ENCODE measurements around the gene SPATS2. TPM values are rescaled to one million over a fixed set of nuclear protein-coding genes. Genes with fewer than 3 reads are reported as not detected.

SPATS2 gene
- total and polyA plus RNA-seq, 2 donors (not counting 1 experiment from before 2014, with no cell fraction given): 11.3 to 21.5 TPM

DNA sequence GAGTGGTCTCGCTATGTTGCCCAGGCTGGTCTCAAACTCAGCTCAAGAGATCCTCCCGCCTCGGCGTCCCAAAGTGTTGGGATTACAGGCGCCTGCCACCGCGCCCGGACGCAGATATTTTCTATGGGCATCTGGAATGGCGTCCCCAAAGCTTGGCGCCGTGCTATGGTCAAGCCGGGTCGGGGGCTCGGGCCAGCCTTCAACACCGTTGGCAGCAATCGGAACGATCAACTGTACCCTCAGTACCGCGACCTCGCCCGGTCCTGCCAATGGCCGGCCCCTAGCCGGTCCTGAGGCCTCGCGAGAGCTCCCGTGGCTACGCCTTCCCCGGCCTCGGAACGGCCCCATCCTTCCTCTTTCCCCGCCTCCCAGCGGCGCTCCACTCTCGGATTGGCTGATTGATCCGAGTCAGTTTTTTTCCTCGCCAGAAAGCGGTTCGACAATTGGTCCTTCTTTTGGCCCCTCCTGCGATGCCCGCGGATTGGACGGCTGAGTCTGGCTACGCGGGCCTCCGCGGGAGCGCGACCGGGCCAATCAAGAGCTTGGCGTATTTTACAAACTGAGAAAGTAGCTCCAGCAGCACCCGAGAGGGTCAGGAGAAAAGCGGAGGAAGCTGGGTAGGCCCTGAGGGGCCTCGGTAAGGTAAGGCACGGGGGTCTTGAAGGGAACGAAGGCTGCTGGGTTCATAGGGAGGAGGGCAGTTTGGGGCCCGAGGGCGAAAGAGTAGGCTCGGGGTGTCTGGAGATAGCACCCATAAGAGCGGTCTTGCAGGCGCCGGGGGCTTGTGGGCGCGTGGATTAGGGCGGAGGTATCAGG lies 44.3 kb upstream of the SPATS2 start, which contains the start of gene TROAP:
TSS of gene TROAP (plus strand) at position 548 of the 816 bp plus-strand sequence. CDS start 354 bp downstream, outside the sequence.
- H3K4me1 Mint-ChIP-seq: peaks cover 23% of the 10 kb centered on the region
- CTCF ChIA-PET: interaction anchor here (0.5 to 3.5 kb wide), 12 partner anchors 9 to 191 kb away, joined by 3 to 20 read pairs (median 11); partner anchors contain the start of genes C1QL4, DNAJC22, PRPH and SPATS2
- Histone ChIP-seq H3K4me2 (replicated peaks; ENCODE audit: low read depth, low read length, poor library complexity, severe bottlenecking) (peak within 1 kb of the TSS; percentile 95), H3K27me3 (replicated peaks in 1 of 4; ENCODE audit: control extremely low read depth in 1 of 4, control insufficient read depth in 3 of 4, insufficient read depth in 4 of 4, low read length in 3 of 4) (no peaks in the 10 kb centered on the region), H3K9me3 (ENCODE audit: control extremely low read depth in 1 of 3, control insufficient read depth in 2 of 3, insufficient read depth in 1 of 3, low read length in 2 of 3) (peaks cover 0 to 3% (median 0%) of the 10 kb centered on the region in 3 donors), H4K20me1 (ENCODE audit: control insufficient read depth, insufficient read depth, low read length, poor library complexity, severe bottlenecking) (no peaks in the 10 kb centered on the region), H3K4me1 (ENCODE audit: control insufficient read depth in 2 of 2, insufficient read depth in 2 of 2, low read length in 2 of 2) (peaks cover 12 to 18% of the 10 kb centered on the region in 2 donors), H3K4me3 (ENCODE audit: control extremely low read depth in 1 of 5, extremely low read depth in 1 of 5, insufficient read depth in 1 of 5, low read depth in 2 of 5, low read length in 4 of 5) (peak within 1 kb of the TSS; percentile 66 to 85 (median 70)), H3K9ac (ENCODE audit: low read length) (peak within 1 kb of the TSS; percentile 71), H3K36me3 (replicated peaks in 1 of 2; ENCODE audit: control extremely low read depth in 1 of 2, control insufficient read depth in 1 of 2, extremely low read depth in 1 of 2, insufficient read depth in 2 of 2, low read length in 1 of 2) (no peaks in the 10 kb centered on the region), H2AFZ (ENCODE audit: insufficient read depth, low read depth, low read length, poor library complexity, severe bottlenecking) (peak within 1 kb of the TSS; percentile 98), H3K27ac (ENCODE audit: low read length in 2 of 2) (peak within 1 kb of the TSS; percentile 40 to 74), H3K79me2 (ENCODE audit: control insufficient read depth, insufficient read depth, low read length) (peaks cover 6% of the 10 kb centered on the region)
- no peaks in the 10 kb centered on the region for H3K9me3 Mint-ChIP-seq (ENCODE audit: insufficient read depth)
- 2% methylated on average over 65 of the region's 65 CpGs for WGBS (ENCODE audit: insufficient coverage)
- peak within 1 kb of the TSS; percentile 85 for H3K27ac Mint-ChIP-seq
- DNase-seq: peak; percentile 98
- H3K27me3 Mint-ChIP-seq: no peaks in the 10 kb centered on the region
- peak within 1 kb of the TSS; percentile 99 for H3K4me3 Mint-ChIP-seq
- ATAC-seq (ENCODE audit: low read depth): peak; percentile 99
- TF ChIP-seq EZH2 (IDR thresholded peaks at IDR 0.05; ENCODE audit: borderline replicate concordance, insufficient read depth, low read depth, low read length, poor library complexity, severe bottlenecking): no peak
- TF ChIP-seq, protein P1, sequence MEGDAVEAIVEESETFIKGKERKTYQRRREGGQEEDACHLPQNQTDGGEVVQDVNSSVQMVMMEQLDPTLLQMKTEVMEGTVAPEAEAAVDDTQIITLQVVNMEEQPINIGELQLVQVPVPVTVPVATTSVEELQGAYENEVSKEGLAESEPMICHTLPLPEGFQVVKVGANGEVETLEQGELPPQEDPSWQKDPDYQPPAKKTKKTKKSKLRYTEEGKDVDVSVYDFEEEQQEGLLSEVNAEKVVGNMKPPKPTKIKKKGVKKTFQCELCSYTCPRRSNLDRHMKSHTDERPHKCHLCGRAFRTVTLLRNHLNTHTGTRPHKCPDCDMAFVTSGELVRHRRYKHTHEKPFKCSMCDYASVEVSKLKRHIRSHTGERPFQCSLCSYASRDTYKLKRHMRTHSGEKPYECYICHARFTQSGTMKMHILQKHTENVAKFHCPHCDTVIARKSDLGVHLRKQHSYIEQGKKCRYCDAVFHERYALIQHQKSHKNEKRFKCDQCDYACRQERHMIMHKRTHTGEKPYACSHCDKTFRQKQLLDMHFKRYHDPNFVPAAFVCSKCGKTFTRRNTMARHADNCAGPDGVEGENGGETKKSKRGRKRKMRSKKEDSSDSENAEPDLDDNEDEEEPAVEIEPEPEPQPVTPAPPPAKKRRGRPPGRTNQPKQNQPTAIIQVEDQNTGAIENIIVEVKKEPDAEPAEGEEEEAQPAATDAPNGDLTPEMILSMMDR (IDR thresholded peaks at IDR 0.05): no peak
- intact Hi-C loops (cut with micrococcal nuclease): loop anchor here (1.0 to 2.0 kb wide), 5 partner anchors 14 to 470 kb away; partner anchors contain the start of genes C1QL4, DDX23, SPATS2 and TMBIM6
- POLR2A ChIA-PET: interaction anchor here (0.5 to 1.5 kb wide), 8 partner anchors 8 to 300 kb away, joined by 3 to 9 read pairs (median 4); partner anchors contain the start of genes DNAJC22, MCRS1 and PRPF40B
